GM12878 (cell line): Measurements from ENCODE around the gene MARCHF6.

Experiments
- ATF2 ChIP-seq: IDR thresholded peaks from 2 replicates; pipeline ENCODE4 v1.6.1; 2012; ENCODE audit warnings: low read length, inconsistent platforms
- CREB1 ChIP-seq: IDR thresholded peaks from 2 replicates; pipeline ENCODE4 v1.6.1; 2012; ENCODE audit warnings: low read depth, mild to moderate bottlenecking, inconsistent platforms
- GABPA ChIP-seq: IDR thresholded peaks from 2 replicates; pipeline ENCODE4 v1.6.1; 2014; ENCODE audit warnings: antibody characterized with exemption, low read depth, mild to moderate bottlenecking, inconsistent platforms
- HDAC6 ChIP-seq: fragments of 200-600 bp; sonication (generic); IDR thresholded peaks from one replicate; pipeline ENCODE4 v1.8.0; 2017; ENCODE audit warnings: antibody characterized with exemption; ENCODE audit not compliant: unreplicated experiment
- MEF2A ChIP-seq: IDR thresholded peaks from 2 replicates; pipeline ENCODE4 v1.6.1; 2011; ENCODE audit warnings: low read depth, mild to moderate bottlenecking, low read length, moderate library complexity; ENCODE audit not compliant: insufficient read depth
- POLR2A ChIP-seq: IDR thresholded peaks from 2 replicates; pipeline ENCODE4 v1.6.1; 2011; ENCODE audit warnings: low read depth, mild to moderate bottlenecking, low read length

GRCh38 chr5:10307206-10308148, 46.0 kb upstream of the MARCHF6 start, which contains the start of gene CMBL:
- TF ChIP-seq POLR2A (peak; percentile 78), ATF2 (no peak), GABPA (no peak), MEF2A (no peak), CREB1 (no peak), HDAC6 (peak; percentile 55)
